Astrocyte (in vitro differentiated cells and primary cell): ENCODE data around the gene RMND1.

Experiments used
- EZH2 ChIP-seq: IDR thresholded peaks from 2 replicates; pipeline ENCODE4 v1.6.1; 2012; ENCODE audit warnings: mild to moderate bottlenecking, low read length, inconsistent platforms; ENCODE audit not compliant: insufficient read depth
- TF ChIP-seq, protein P1 (sequence below): IDR thresholded peaks from 2 replicates; pipeline ENCODE4 v1.5.1; 2011; ENCODE audit warnings: low read depth, mild to moderate bottlenecking, inconsistent platforms, low read length, moderate library complexity; ENCODE audit not compliant: insufficient read depth

DNA sequence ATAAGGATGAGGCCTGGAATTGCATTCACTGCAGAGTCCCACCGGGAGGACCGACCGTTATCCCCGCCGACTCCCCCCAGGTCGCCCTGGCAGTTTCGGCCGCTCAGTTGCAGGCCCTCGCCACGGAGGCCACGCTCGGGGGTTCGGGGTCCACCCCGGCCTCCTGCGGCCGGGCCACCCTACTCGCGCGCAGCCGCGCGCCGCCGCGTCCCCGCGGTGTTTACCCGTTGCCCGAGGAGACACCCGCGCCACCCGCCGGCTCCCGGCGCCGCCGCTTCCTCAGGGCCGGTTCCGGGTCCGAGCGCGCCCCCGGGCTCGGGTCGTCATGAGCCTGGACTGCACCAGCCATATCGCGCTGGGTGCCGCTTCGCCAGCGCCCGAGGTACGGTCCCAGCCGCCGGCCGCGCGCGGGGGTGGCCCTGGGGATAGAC is 41.9 kb upstream of the RMND1 start, which contains the start of gene CCDC170:
- TF ChIP-seq, protein P1, sequence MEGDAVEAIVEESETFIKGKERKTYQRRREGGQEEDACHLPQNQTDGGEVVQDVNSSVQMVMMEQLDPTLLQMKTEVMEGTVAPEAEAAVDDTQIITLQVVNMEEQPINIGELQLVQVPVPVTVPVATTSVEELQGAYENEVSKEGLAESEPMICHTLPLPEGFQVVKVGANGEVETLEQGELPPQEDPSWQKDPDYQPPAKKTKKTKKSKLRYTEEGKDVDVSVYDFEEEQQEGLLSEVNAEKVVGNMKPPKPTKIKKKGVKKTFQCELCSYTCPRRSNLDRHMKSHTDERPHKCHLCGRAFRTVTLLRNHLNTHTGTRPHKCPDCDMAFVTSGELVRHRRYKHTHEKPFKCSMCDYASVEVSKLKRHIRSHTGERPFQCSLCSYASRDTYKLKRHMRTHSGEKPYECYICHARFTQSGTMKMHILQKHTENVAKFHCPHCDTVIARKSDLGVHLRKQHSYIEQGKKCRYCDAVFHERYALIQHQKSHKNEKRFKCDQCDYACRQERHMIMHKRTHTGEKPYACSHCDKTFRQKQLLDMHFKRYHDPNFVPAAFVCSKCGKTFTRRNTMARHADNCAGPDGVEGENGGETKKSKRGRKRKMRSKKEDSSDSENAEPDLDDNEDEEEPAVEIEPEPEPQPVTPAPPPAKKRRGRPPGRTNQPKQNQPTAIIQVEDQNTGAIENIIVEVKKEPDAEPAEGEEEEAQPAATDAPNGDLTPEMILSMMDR = no peak
- no peak for TF ChIP-seq EZH2
